Esophagus mucosa (tissue), 1 donor: ENCODE measurements around the gene TMEM80. TPM values are rescaled to one million over a fixed set of nuclear protein-coding genes. Genes with fewer than 3 reads are reported as not detected.

Experiments used
- ATAC-seq: fragments of 200-7000 bp; cut with Tn5 transposase; one replicate; pipeline ENCODE4 v1.9.1; 2020
- total RNA-seq: library from RNA; stranded (reverse); gene quantifications from one replicate; pipeline ENCODE4 v1.2.4, GENCODE V29; 2023
- donor health status: DM: yes; HTN: yes; CAD: no.

TMEM80 gene
- total RNA-seq, 1 donor from 2014 or later: 15.7 TPM

DNA sequence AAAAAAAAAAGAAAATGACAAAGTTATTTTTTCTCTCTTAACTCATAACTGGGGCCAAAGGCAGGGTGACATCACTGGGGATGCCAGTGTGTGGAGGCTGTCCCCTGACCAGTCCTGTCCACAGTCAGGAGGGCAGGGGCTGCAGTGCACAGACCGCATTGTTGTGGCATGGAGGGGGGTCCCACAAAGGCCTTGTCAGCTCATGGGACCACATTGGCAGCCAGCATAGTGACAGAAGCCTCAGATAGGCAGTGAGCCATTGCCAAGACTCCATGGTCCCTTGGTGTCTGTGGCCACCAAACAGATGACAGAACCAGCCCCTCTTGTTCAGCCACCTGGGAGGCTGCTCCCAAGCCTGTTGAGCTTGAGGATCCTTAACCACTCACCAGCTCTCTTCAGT lies 4.1 kb downstream of the TMEM80 start:
- ATAC-seq: no peak

DNA sequence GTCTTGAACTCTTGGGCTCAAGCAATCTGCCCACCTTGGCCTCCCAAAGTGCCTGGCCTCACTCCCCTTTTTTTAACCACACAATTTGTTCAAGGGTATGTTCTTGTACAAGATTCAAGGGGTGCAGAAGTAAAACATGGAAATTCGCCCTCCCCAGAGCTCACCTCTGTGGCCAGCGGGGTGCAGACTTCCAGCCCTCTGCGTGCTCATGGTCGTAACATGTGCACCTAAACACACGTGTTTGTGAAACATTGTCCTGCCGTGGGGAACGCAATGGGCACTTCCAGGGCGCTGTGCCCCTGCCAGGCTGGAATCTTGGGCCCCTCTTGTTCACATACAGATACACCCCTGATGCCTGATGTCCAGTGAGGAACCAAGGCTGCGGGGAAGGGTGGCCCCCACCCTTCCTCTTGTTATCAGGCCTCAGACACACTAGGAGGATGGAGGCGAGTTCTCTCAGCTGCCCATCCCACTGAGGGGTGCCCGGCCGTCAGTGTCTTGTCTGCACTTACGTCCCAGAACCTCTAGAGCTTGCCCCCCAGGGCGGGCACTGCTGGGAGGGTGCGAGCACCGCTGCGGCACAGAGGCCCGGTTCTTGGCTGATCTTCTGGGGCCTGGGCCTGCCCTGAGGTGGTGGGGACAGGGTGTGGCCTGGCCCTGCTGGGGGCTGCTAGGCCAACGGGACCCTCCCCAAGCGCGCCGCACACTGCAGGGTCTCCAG lies 6.3 kb downstream of the TMEM80 start:
- ATAC-seq: no peak

GRCh38 chr11:702462-703461 lies 7.1 kb downstream of the TMEM80 start:
- ATAC-seq: no peak

GRCh38 chr11:703506-703905 lies 7.9 kb downstream of the TMEM80 start:
- no peak for ATAC-seq

DNA sequence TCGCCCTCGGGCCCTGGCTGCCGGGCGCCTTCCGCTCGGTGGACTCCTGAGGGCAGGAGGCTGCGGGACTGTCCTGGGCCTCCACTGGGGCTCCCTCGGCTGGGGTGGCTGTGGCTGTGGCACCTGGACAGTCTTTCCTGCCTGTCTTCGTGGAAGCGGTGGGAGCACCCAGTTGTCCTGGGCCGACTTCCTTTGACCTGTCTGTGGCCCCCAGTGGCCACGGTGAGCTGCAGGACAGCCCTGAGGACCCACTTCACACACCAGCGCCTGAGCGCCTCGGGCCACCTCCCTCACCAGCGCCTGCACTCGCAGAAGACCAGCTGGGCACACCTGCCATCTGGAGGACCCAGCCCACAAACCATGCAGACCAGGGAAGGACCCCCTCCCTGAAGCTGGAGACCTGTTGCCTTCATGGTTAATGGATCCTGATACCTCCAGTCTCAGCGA lies 8.6 kb downstream of the TMEM80 start:
- ATAC-seq: no peak

DNA sequence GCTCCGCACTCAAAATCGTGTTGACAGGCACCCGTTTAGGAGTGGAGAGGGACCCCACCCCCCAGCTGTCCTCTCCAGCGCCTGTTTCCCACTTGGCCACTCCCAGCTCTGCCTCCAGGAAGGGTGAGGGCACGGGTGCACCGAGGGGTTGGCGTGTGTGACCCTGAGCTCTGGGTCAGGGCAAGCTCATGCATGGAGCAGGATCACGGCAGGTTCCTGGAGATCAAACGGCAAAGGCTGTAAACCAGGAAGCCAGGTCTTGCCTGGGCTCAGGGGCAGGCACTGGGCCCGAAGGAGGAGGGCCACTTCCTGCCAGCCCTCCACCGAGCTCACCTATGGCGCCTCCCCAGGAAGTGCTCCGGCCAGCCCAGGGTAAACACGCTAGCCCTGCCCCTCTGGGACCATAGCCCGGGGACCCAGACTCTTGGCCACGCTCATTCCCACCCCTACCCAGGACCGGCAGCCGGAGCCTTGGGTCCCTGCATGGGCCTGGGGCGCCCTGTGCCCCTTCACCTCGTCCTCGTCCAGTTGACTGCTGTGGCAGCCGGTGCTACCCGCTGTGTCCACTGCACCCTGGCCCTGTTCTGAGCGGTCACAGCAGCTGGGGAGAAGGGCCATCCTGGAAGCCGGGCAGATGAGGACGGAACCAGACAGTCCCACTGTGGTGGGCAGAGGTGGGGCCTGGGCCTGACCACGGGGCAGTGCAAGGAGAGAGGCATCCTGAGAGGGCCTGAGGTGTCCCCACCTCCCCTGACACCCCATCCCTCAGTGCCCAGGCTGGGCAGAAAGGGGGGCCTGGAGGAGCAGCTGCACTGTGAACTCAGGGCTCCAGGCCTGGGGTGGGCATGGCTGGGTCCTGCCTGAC lies 9.4 kb downstream of the TMEM80 start:
- ATAC-seq: peak; percentile 66

- ATAC-seq: peak; percentile 70
Observed at GRCh38 chr11:705646-706438, 10.2 kb downstream of the TMEM80 start, which contains the start of gene EPS8L2. EPS8L2 (plus strand) TSS chr11:706231; CDS start chr11:709408, 3,177 bp downstream.

DNA sequence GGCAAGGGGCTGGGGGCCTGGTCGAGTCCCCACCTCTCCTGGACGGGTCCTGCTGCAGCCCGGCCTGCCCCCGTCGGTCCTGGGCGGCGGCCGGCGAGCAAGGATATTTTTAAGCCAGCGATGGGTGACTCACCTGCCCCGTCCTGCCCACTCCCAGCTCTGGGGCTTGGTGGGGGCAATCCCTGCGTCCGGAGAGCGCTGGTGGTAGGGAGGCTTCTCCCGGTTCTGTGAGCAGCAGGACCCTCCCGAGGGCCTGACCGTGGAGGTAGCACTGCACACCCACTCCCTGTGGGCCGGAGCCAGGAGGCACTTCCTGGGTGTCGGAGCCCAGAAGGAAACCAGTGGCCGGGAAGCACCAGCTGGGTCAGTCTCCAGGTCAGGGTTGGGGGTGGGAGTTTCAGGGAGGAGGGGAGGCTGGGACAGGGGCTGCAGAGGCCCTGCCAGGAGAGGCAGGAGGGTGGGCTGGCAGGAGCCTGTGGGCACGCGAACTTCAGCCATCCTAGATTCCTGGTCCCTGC lies 10.9 kb downstream of the TMEM80 start:
- peak; percentile 38 for ATAC-seq

DNA sequence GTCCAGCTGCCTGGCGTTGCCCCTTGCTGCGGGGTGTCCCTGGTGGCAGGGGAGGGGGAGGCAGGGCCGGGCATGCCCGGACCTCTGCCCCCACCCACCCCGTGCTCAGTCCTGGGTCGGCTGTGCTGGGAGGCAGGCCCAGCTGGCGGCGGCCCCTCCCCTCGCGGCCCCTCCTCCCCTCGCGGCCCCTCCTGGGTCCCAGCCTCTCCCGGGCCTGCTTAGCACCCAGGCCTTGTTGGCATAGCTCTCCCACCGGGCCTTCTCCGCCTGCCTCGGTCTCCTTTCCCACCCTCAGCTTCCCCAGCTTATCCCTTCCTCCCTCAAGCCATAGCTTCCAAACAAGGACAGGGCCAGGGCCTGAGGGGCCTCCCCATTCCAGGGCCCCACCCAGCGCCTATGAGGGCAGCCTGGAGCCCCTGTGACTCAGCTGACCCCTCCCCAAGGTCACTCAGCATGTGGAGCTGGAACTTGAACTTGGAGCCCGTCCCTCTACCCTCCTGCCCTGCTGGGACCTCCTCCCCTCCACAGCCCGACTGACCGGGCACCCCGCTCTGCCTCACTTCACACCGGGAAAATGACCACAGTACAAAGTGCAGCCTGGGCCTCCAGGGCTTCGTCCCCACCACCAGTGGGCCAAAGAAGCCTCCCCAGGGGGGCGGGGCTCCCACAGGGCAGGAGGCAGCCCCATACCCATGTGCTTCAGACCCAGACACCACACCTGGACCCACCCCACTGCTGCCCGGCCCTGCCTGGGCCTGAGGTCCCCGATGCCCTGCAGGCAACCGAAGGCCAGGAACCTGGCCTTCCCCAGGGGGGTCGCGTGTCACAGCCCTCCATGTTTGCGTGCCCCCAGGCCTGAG lies 11.6 kb downstream of the TMEM80 start:
- peak; percentile 38 for ATAC-seq

DNA sequence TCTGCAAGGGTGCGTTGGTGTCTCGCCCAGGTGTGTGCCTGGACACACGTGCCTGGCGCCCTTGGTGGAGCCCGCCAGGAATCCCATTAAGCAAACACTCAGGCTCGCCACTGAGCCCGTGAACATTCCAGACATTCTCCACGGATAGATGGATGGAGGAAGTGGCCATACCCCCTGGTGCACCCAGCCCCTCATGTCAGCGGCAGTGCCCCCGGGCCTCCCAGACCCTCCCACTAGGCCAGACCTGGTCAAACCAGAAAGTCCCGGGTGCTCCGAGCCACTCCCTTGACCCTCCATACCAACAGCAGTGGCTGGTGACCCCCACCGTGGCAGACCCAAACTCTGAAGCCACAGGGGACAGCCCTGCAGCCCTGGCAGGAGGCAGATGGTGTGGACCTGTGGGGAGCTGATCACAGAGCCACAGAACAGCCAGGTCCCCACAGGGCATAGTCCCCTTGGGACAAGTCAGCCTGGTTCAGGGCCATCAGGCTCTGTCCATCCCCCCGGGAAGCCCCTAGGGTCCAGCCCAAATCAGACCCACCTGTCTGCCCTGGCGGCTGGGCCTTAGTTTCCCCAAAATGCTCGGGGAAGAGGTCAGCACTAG lies 12.3 kb downstream of the TMEM80 start:
- ATAC-seq: no peak

- ATAC-seq: no peak
Observed at GRCh38 chr11:708511-708910, 12.9 kb downstream of the TMEM80 start.

- no peak for ATAC-seq
Observed at GRCh38 chr11:709109-709997, 13.7 kb downstream of the TMEM80 start.

DNA sequence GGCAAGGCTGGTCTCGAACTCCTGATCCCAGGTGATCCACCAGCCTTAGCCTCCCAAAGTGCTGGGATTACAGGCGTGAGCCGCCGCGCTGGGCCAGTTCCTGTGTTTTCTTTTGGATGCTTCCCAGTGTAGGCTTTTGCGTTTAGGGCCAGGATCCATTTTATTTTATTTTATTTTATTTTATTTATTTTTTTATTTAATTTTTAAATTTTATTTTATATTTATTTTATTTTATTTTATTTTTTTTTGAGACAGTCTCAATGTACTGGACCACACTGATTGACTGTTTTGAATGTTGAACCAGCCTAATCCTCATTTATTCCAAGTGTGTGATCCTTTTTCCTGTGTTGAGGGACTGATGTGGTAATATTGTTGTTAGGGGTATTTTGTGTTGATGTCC lies 18.8 kb downstream of the TMEM80 start:
- ATAC-seq: no peak

- no peak for ATAC-seq
Observed at GRCh38 chr11:719214-720016, 23.8 kb downstream of the TMEM80 start.

DNA sequence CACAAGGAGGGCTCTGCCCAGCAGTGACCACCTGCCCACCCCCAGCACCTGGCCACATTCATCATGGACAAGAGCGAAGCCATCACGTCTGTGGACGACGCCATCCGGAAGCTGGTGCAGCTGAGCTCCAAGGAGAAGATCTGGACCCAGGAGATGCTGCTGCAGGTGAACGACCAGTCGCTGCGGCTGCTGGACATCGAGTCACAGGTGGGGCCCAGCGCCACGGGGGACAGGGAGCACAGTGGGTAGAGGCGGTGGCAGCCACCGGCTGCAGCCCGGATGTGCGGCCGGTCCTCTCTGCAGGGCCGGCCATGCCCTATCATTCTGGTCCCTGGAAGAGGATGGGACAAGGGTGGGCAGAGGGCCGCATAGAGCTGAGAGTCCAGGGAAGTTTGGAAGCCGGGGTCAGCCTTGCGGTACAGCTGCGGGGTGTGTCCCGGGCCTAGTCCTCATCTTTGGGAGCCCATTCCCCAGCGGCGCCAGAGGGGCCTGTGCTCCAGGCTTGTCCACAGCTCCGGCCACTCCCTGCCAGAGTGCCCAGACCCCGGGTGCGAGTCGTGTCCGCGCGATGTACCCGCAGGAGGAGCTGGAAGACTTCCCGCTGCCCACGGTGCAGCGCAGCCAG lies 24.5 kb downstream of the TMEM80 start:
- ATAC-seq: peak; percentile 1

GRCh38 chr11:720642-721246 lies 25.1 kb downstream of the TMEM80 start:
- ATAC-seq: peak; percentile 43

GRCh38 chr11:721247-721740 lies 25.7 kb downstream of the TMEM80 start:
- ATAC-seq: no peak
